Prostate gland (tissue), 2 donors: ENCODE measurements around the gene PLCB1.

Experiments
- CTCF ChIP-seq, 4 experiments: fragments of 200-600 bp in 2 of 4; fragments of 450-650 bp in 2 of 4; sonication (generic) in 2 of 4; IDR thresholded peaks; 1 replicate in 3 of 4; 2 replicates in 1 of 4; pipeline ENCODE4 v1.5.1; 2016 to 2019; ENCODE audit warnings: antibody characterized with exemption in 4 of 4, mild to moderate bottlenecking in 2 of 4, moderate library complexity in 2 of 4
- POLR2A ChIP-seq: fragments of 450-650 bp; IDR thresholded peaks from one replicate; pipeline ENCODE4 v1.6.1; 2016; ENCODE audit warnings: antibody characterized with exemption, mild to moderate bottlenecking
- POLR2AphosphoS5 ChIP-seq: sonication (generic); formaldehyde crosslinking; IDR thresholded peaks from one replicate; pipeline ENCODE4 v1.6.1; 2017; ENCODE audit warnings: antibody characterized with exemption

- TF ChIP-seq CTCF (IDR thresholded peaks at IDR 0.05) (no peak), POLR2AphosphoS5 (no peak), POLR2A (no peak)
These were observed 14.4 kb upstream of the PLCB1 start for GRCh38 chr20:8117636-8118035.
